ENCODE results near the gene SZT2.

SZT2 gene

GRCh38 chr1:43376723-43377235 is 12.9 kb upstream of the SZT2 start:
- DNase-seq (ENCODE audit: low spot score) (no peak), ATAC-seq (ENCODE audit: low read depth) (no peak)
- H3K27me3 ChIP-seq (ENCODE audit: insufficient read depth, poor library complexity, severe bottlenecking), result no peaks in the 10 kb centered on the region
- peaks cover 23% of the 10 kb centered on the region for H3K4me1 ChIP-seq (ENCODE audit: insufficient read depth, poor library complexity, severe bottlenecking)
- no peak overlapping the region for H3K4me3 ChIP-seq (ENCODE audit: severe bottlenecking)
- H3K27ac ChIP-seq (ENCODE audit: poor library complexity, severe bottlenecking), result no peak overlapping the region
- TF ChIP-seq, protein P1, sequence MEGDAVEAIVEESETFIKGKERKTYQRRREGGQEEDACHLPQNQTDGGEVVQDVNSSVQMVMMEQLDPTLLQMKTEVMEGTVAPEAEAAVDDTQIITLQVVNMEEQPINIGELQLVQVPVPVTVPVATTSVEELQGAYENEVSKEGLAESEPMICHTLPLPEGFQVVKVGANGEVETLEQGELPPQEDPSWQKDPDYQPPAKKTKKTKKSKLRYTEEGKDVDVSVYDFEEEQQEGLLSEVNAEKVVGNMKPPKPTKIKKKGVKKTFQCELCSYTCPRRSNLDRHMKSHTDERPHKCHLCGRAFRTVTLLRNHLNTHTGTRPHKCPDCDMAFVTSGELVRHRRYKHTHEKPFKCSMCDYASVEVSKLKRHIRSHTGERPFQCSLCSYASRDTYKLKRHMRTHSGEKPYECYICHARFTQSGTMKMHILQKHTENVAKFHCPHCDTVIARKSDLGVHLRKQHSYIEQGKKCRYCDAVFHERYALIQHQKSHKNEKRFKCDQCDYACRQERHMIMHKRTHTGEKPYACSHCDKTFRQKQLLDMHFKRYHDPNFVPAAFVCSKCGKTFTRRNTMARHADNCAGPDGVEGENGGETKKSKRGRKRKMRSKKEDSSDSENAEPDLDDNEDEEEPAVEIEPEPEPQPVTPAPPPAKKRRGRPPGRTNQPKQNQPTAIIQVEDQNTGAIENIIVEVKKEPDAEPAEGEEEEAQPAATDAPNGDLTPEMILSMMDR (IDR thresholded peaks at IDR 0.05; ENCODE audit: poor library complexity, severe bottlenecking), result no peak
- H3K9me3 ChIP-seq (ENCODE audit: severe bottlenecking), result no peaks in the 10 kb centered on the region
- 0 out of 2 replicates have a peak, but pooled peaks cover 3% of the 10 kb centered on the region for H3K36me3 ChIP-seq (ENCODE audit: low read depth)

- Histone ChIP-seq H3K36me3 (ENCODE audit: low read depth) (peaks cover 6% of the 10 kb centered on the region), H3K27ac (ENCODE audit: poor library complexity, severe bottlenecking) (no peak overlapping the region), H3K9me3 (ENCODE audit: severe bottlenecking) (no peaks in the 10 kb centered on the region), H3K4me3 (ENCODE audit: severe bottlenecking) (no peak overlapping the region), H3K27me3 (ENCODE audit: insufficient read depth, poor library complexity, severe bottlenecking) (no peaks in the 10 kb centered on the region), H3K4me1 (ENCODE audit: insufficient read depth, poor library complexity, severe bottlenecking) (peaks cover 15% of the 10 kb centered on the region)
- no peak for ATAC-seq (ENCODE audit: low read depth)
- TF ChIP-seq, protein P1 (IDR thresholded peaks at IDR 0.05; ENCODE audit: poor library complexity, severe bottlenecking), result no peak
- no peak for DNase-seq (ENCODE audit: low spot score)
These were observed 11.9 kb upstream of the SZT2 start for GRCh38 chr1:43377831-43378230.

DNA sequence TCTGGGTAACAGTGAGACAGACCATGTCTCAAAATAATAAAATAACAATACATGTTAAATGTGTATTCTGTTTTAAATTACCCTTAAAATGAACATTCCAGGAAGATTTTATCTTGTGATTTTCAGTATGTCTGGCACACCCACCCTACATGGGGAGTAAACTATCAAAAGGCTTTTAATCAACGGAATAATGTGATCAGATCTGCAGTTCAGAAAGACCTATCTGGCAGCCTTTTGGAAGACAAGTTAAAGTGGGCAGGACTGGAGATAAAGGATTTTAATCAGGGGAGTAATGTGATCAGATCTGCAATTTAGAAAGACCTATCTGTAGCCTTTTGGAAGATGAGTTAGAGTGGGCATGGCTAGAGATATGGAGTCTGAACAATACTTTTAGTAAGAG is 10.2 kb upstream of the SZT2 start:
- no peak for ATAC-seq (ENCODE audit: low read depth)
- no peak for DNase-seq (ENCODE audit: low spot score)
- Histone ChIP-seq H3K27me3 (ENCODE audit: insufficient read depth, poor library complexity, severe bottlenecking) (no peaks in the 10 kb centered on the region), H3K27ac (ENCODE audit: poor library complexity, severe bottlenecking) (no peak overlapping the region), H3K9me3 (ENCODE audit: severe bottlenecking) (no peaks in the 10 kb centered on the region), H3K36me3 (ENCODE audit: low read depth) (peaks cover 23% of the 10 kb centered on the region), H3K4me1 (ENCODE audit: insufficient read depth, poor library complexity, severe bottlenecking) (no peaks in the 10 kb centered on the region), H3K4me3 (ENCODE audit: severe bottlenecking) (no peak overlapping the region)
- TF ChIP-seq, protein P1 (IDR thresholded peaks at IDR 0.05; ENCODE audit: poor library complexity, severe bottlenecking), result no peak

- Histone ChIP-seq H3K4me3 (ENCODE audit: severe bottlenecking) (no peak overlapping the region), H3K9me3 (ENCODE audit: severe bottlenecking) (no peaks in the 10 kb centered on the region), H3K27me3 (ENCODE audit: insufficient read depth, poor library complexity, severe bottlenecking) (no peaks in the 10 kb centered on the region), H3K27ac (ENCODE audit: poor library complexity, severe bottlenecking) (no peak overlapping the region), H3K36me3 (ENCODE audit: low read depth) (peaks cover 44% of the 10 kb centered on the region), H3K4me1 (ENCODE audit: insufficient read depth, poor library complexity, severe bottlenecking) (no peaks in the 10 kb centered on the region)
- no peak for DNase-seq (ENCODE audit: low spot score)
- ATAC-seq (ENCODE audit: low read depth), result no peak
- TF ChIP-seq, protein P1 (IDR thresholded peaks at IDR 0.05; ENCODE audit: poor library complexity, severe bottlenecking), result no peak
These were observed 8.1 kb upstream of the SZT2 start for GRCh38 chr1:43381612-43382011.

DNA sequence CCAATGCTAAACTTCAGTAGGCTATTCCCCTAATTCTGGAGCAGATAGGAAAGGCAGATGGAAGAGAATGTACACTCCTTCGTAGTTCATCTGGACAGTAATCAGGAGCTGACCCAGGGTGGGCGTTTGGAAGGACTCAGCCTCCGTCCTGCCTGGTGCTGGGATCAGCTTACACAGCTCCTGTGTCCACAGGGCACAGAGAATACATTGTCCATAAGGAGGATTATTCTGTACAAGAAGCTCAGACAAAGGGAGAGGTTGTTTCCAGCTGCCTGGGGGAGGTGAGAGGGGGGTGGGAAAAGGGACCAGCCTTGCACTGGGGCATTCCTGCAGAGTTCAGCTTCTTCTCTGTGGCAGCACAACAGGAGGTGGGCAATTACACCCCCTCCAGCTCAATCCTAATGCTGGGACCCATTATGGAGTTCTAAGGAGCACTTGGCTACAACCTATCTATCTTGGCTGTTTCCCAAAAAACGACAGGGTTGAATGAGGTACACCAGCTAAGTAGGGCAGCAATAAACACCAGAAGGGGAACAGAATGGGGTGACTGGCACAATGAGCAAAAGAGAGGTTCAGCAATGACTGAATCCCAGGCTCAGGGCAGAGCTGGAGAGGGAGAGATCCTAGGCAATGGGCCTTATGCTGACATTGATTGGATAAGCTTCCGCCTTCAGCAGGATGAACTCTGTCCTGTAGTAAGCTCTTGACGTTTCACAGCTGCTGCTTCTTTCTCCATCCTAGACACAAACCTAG is 7.5 kb upstream of the SZT2 start:
- H3K27ac ChIP-seq (ENCODE audit: poor library complexity, severe bottlenecking), result no peak overlapping the region
- DNase-seq (ENCODE audit: low spot score), result no peak
- peak; percentile 23; the same call in 1 of the 3 replicates for ATAC-seq (ENCODE audit: low read depth)
- TF ChIP-seq, protein P1 (IDR thresholded peaks at IDR 0.05; ENCODE audit: poor library complexity, severe bottlenecking), result no peak
- H3K36me3 ChIP-seq (ENCODE audit: low read depth), result peaks cover 50% of the 10 kb centered on the region
- no peaks in the 10 kb centered on the region for H3K9me3 ChIP-seq (ENCODE audit: severe bottlenecking)
- no peaks in the 10 kb centered on the region for H3K27me3 ChIP-seq (ENCODE audit: insufficient read depth, poor library complexity, severe bottlenecking)
- no peak overlapping the region for H3K4me3 ChIP-seq (ENCODE audit: severe bottlenecking)
- H3K4me1 ChIP-seq (ENCODE audit: insufficient read depth, poor library complexity, severe bottlenecking), result no peaks in the 10 kb centered on the region
